ENCODE data around the gene LRRC45.
"Not testable (repeated sequence)": the region's sequence is repeated elsewhere in the genome, so short reads cannot be mapped to it uniquely, and the experiment has no call there.

Gene LRRC45

DNA sequence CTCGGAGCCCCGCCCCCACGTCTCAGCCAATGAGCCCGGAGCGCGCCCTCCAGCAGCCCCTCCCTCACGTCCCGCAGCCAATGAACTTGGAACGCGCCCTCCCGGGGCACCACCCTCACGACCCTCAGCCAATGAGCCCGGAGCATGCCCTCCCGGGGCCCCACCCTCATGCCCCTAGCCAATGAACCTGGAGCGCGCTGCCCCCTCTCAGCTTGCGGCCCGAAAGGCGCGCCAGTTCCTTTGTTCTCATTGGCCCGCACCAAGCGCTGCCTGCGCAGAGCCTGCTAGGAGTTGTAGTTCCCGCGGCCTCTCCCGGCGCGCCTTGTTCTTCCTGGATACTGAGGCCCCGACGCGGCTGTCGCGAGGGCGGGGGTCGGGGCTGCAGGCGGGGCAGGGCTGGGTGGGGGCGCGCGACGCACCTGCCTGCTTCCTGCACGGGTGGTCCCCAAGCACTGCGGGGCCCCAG is at the start of gene LRRC45:
Gene LRRC45, plus strand, starts transcription at position 325 of the 466 bp plus-strand sequence. CDS start 339 bp downstream, outside the sequence.
- TF ChIP-seq POLR2A (IDR thresholded peaks at IDR 0.05; ENCODE audit: low read length) (no peak), GATA1 (IDR thresholded peaks at IDR 0.05; ENCODE audit: low read depth, low read length) (no peak)
- peak; percentile 100 for DNase-seq

- TF ChIP-seq POLR2A (IDR thresholded peaks at IDR 0.05; ENCODE audit: low read length) (no peak), GATA1 (IDR thresholded peaks at IDR 0.05; ENCODE audit: low read depth, low read length) (no peak)
- no peak for DNase-seq
Measured at GRCh38 chr17:81973432-81973831, 49.7 kb upstream of the LRRC45 start.

DNA sequence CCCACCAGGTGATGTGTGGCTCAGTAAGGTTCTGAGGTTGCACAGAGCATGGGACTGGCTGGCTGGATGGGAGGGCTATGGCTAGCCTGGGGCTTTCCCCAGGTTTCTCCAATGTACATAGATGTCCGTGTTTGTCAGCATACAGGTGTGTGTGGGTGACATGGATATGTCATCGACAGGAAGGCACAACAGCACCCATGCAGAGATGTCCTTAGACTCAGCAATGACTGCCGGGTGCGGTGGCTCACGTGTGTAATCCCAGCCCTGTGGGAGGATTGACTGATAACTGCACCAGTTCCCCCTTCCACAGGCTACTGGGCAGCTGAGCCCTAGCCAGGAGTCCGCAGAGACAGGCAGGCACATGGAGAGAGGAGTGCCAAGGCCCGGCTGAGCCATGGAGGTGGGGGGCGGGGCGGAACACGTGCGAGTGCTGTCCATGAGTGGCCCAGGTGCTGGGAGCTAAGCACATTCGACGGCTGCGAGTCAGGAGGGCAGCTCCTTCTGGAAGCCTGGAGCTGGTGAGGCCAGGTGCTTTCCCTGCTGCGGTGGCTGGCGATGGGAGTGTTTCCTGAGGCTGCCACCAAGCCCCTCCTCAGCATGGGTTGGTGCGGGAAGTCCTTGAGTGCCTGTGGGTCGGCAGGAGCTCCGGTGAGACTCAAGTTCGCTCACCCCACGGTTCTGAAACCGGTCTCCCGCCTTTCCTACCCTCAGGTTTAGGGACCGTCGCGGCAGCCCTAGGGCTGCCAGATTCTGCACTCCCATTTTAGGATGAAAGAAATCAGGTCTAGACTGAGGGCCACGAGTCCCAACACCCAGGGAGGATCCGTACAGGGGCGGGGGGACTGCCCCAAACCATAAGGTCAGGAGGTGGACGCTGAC is 46.5 kb upstream of the LRRC45 start:
- DNase-seq, result peak; percentile 41 to 56

GRCh38 chr17:81977211-81977808 is 45.8 kb upstream of the LRRC45 start, which contains the start of gene ASPSCR1:
ASPSCR1 (plus strand) TSS chr17:81977629; CDS start chr17:81977647, 18 bp downstream.
- peak; percentile 95 to 98 for DNase-seq
- TF ChIP-seq POLR2A (IDR thresholded peaks at IDR 0.05; ENCODE audit: low read length) (peak; percentile 73), GATA1 (IDR thresholded peaks at IDR 0.05; ENCODE audit: low read depth, low read length) (no peak)

More for the DNA sequence above, 46.5 kb upstream of the LRRC45 start:
- TF ChIP-seq POLR2A (IDR thresholded peaks at IDR 0.05; ENCODE audit: low read length), result no peak
- TF ChIP-seq GATA1 (IDR thresholded peaks at IDR 0.05; ENCODE audit: low read depth, low read length), result no peak

GRCh38 chr17:81978524-81979298 is 44.4 kb upstream of the LRRC45 start:
- DNase-seq, result no peak
- no peak for TF ChIP-seq POLR2A (IDR thresholded peaks at IDR 0.05; ENCODE audit: low read length)
- TF ChIP-seq GATA1 (IDR thresholded peaks at IDR 0.05; ENCODE audit: low read depth, low read length), result no peak

- no peak for DNase-seq
- TF ChIP-seq POLR2A (IDR thresholded peaks at IDR 0.05; ENCODE audit: low read length), result no peak
- TF ChIP-seq GATA1 (IDR thresholded peaks at IDR 0.05; ENCODE audit: low read depth, low read length), result no peak
Measured at GRCh38 chr17:81980122-81980521, 43.0 kb upstream of the LRRC45 start.

DNA sequence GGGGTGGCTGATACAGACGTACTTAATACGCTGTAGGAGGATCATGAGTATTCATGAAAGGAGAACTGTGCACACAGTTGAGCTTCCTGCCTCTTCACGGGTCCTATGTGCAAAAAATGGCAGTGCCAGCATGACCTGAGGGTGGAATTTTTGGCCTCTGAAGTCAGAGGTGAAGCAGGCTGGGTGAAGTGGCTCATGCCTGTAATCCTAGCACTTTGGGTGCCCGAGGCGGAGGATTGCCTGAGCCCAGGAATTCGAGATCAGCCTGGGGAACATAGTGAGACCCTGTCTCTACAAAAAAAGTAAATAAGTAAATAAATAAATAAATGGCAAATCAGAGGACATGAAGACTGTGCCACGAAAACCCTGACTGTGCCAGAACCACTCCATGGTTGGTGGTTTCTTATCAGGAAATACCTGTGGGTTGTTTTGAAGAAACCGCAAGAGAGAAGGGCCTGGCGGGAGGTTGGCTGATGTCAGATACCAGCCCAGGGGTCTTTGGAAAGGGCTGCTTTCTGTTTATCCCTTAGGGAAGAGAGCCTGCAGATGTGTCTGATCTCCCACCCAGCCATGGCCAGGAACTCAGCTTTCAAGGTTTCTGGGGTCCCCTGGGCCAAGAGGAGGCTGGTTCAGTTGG is 42.3 kb upstream of the LRRC45 start:
- DNase-seq, result no peak
- no peak for TF ChIP-seq POLR2A (IDR thresholded peaks at IDR 0.05; ENCODE audit: low read length)
- no peak for TF ChIP-seq GATA1 (IDR thresholded peaks at IDR 0.05; ENCODE audit: low read depth, low read length)

GRCh38 chr17:81981511-81981910 is 41.6 kb upstream of the LRRC45 start:
- DNase-seq, result not testable (repeated sequence)

GRCh38 chr17:81983011-81983638 is 40.0 kb upstream of the LRRC45 start:
- TF ChIP-seq GATA1 (IDR thresholded peaks at IDR 0.05; ENCODE audit: low read depth, low read length), result no peak
- TF ChIP-seq POLR2A (IDR thresholded peaks at IDR 0.05; ENCODE audit: low read length), result no peak
- no peak for DNase-seq

DNA sequence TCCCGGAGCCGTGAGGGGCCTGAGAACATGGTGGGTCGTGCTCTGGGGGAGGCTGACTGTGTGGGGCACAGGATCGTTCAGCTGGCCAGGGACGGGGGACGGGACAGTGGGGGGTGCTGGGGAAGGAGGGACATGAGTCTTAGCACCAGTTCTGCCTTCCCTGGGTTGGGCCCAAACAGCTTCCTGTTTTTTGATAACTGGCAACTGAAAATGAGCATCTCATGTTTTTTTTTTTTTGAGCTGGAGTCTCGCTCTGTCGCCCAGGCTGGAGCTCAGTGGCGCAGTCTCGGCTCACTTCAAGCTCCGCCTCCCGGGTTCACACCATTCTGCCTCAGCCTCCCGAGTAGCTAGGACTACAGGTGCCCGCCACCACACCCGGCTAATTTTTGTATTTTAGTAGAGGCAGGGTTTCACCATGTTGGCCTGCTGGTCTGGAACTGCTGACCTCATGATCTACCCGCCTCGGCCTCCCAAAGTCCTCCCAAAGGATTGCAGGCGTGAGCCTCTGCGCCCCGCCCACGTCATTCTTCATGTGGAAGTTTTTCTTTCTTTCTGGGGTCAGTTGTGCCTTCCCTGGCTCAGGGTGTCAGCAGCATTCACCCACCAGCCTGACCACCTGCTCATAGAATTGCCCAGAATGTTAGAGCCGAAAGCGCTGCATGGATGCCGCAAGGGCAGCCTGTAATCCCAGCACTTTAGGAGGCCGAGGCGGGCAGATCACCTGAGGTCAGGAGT is 39.3 kb upstream of the LRRC45 start:
- TF ChIP-seq GATA1 (IDR thresholded peaks at IDR 0.05; ENCODE audit: low read depth, low read length) (no peak), POLR2A (IDR thresholded peaks at IDR 0.05; ENCODE audit: low read length) (no peak)
- no peak for DNase-seq

- no peak for DNase-seq
- no peak for TF ChIP-seq GATA1 (IDR thresholded peaks at IDR 0.05; ENCODE audit: low read depth, low read length)
- no peak for TF ChIP-seq POLR2A (IDR thresholded peaks at IDR 0.05; ENCODE audit: low read length)
Measured at GRCh38 chr17:81984773-81985410, 38.2 kb upstream of the LRRC45 start.

- no peak for DNase-seq
- TF ChIP-seq GATA1 (IDR thresholded peaks at IDR 0.05; ENCODE audit: low read depth, low read length) (no peak), POLR2A (IDR thresholded peaks at IDR 0.05; ENCODE audit: low read length) (no peak)
Measured at GRCh38 chr17:81986606-81987005, 36.5 kb upstream of the LRRC45 start.
